Nephron progenitor cell (in vitro differentiated cells): ENCODE results near the gene FLRT1.

Experiments used
- DNase-seq: peaks from one replicate; pipeline ENCODE4 v3.0.0; 2021
- H3K27ac Mint-ChIP-seq: 2 replicates; pipeline ENCODE4 v1.8.0; 2021; ENCODE audit warnings: mild to moderate bottlenecking, moderate library complexity, mixed read lengths
- H3K27me3 Mint-ChIP-seq: 2 replicates; pipeline ENCODE4 v1.8.0; 2021; ENCODE audit warnings: mild to moderate bottlenecking, low read depth, mixed read lengths; ENCODE audit not compliant: poor library complexity
- H3K36me3 Mint-ChIP-seq: 2 replicates; pipeline ENCODE4 v1.8.0; 2021; ENCODE audit warnings: low read depth, mixed read lengths
- H3K4me1 Mint-ChIP-seq: 2 replicates; pipeline ENCODE4 v1.8.0; 2021; ENCODE audit warnings: mixed read lengths
- H3K4me3 Mint-ChIP-seq: 2 replicates; pipeline ENCODE4 v1.8.0; 2021; ENCODE audit warnings: mild to moderate bottlenecking, moderate library complexity, mixed read lengths
- H3K9me3 Mint-ChIP-seq: 2 replicates; pipeline ENCODE4 v1.8.0; 2021; ENCODE audit warnings: mild to moderate bottlenecking, moderate library complexity, mixed read lengths
- TF ChIP-seq, protein P1 (sequence below): fragments of 200-600 bp; sonication (generic); IDR thresholded peaks from 2 replicates; pipeline ENCODE4 v1.5.0; 2021; ENCODE audit warnings: antibody characterized with exemption

The FLRT1 gene

DNA sequence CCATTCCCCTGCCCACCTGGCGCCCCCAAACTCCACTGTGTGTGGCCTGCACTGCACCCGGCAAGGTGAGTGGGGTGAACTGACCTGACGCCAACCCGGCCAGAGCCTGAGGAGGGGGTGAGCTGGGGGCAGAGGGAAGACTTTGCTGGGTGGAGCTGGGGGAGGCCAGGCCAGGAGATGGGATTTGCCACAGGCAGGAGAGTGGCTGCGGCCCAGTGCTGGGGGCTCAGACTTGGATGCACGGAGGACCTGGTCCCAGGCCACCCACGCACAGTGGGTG, 17.8 kb upstream of the FLRT1 start:
- TF ChIP-seq, protein P1, sequence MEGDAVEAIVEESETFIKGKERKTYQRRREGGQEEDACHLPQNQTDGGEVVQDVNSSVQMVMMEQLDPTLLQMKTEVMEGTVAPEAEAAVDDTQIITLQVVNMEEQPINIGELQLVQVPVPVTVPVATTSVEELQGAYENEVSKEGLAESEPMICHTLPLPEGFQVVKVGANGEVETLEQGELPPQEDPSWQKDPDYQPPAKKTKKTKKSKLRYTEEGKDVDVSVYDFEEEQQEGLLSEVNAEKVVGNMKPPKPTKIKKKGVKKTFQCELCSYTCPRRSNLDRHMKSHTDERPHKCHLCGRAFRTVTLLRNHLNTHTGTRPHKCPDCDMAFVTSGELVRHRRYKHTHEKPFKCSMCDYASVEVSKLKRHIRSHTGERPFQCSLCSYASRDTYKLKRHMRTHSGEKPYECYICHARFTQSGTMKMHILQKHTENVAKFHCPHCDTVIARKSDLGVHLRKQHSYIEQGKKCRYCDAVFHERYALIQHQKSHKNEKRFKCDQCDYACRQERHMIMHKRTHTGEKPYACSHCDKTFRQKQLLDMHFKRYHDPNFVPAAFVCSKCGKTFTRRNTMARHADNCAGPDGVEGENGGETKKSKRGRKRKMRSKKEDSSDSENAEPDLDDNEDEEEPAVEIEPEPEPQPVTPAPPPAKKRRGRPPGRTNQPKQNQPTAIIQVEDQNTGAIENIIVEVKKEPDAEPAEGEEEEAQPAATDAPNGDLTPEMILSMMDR: no peak
- Mint-ChIP-seq H3K27ac (no peak overlapping the region), H3K27me3 (peaks cover 60% of the 10 kb centered on the region), H3K36me3 (no peaks in the 10 kb centered on the region), H3K9me3 (no peaks in the 10 kb centered on the region), H3K4me3 (no peak overlapping the region), H3K4me1 (peaks cover 39% of the 10 kb centered on the region)
- DNase-seq: no peak

DNA sequence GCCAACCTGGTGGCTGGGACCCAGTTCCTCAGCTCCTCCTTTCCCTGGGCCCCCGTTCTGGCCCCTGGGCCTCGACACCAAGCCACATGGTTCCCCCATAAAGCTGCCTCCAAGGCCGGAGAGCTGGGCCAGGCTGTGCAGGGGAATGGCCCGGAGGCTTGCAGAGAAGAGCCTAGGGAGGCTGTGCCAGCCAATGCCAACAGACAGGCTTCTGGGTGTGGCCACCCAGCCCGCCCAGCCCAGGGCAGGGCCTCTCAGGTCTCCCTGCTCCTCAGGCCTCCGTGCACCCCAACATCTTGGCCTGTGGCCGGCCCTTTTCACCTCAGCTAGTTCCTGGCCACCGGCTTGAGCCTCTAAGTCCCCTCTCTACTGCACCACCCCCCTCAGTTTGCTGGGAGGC, 17.4 kb upstream of the FLRT1 start:
- Mint-ChIP-seq H3K27ac (no peak overlapping the region), H3K4me1 (peaks cover 35% of the 10 kb centered on the region), H3K36me3 (no peaks in the 10 kb centered on the region), H3K27me3 (peaks cover 58% of the 10 kb centered on the region), H3K9me3 (no peaks in the 10 kb centered on the region), H3K4me3 (no peak overlapping the region)
- DNase-seq: no peak
- TF ChIP-seq, protein P1: no peak

DNA sequence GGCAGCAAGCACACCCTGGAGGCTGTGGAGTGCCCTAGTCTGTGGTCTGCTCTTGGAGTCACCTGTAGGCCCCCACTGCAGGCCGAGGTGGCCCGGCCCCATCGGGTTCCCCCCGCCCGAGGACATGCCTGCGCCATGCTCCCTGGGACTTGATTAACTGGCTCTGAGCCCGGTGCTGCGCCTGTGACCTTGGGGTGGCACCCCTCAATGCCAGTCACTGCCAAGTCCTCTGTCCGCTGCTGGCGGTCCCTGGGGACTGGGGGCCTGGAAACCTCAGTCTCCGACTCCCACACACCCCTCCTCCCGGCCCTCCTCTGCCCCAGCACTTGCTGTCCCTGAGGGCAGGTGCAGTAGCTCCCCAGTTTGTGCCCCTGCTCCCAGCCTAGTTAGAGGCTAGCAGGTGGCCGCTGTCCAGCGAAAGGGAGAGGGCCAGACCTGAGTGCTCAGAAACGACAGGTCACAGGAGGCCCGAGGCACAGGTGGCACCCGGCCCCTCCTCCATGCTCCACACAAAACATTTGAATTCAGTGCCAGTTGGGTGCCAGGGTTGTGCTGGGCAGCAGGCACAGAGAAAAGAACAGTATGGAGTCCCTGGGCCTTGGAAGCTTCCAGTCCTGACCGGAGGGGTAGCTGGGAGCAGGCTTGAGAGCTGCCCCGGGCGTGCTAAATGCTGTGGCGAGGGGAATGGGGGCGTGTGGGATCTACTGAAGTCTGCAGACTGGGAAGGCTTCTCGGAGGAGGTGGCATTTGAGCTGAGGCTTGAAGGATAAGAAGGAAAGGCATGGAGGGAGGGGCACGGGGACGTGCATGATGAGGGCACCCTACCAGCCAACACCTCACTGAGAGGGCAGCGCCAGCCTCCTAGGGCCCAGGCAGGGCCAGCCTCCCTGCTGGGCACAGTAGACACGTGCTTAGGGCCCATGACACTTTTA, 16.4 kb upstream of the FLRT1 start:
- DNase-seq: no peak
- peaks cover 56% of the 10 kb centered on the region for H3K27me3 Mint-ChIP-seq
- no peaks in the 10 kb centered on the region for H3K36me3 Mint-ChIP-seq
- H3K4me1 Mint-ChIP-seq: peaks cover 34% of the 10 kb centered on the region
- H3K9me3 Mint-ChIP-seq: no peaks in the 10 kb centered on the region
- no peak overlapping the region for H3K27ac Mint-ChIP-seq
- no peak overlapping the region for H3K4me3 Mint-ChIP-seq
- TF ChIP-seq, protein P1: no peak

DNA sequence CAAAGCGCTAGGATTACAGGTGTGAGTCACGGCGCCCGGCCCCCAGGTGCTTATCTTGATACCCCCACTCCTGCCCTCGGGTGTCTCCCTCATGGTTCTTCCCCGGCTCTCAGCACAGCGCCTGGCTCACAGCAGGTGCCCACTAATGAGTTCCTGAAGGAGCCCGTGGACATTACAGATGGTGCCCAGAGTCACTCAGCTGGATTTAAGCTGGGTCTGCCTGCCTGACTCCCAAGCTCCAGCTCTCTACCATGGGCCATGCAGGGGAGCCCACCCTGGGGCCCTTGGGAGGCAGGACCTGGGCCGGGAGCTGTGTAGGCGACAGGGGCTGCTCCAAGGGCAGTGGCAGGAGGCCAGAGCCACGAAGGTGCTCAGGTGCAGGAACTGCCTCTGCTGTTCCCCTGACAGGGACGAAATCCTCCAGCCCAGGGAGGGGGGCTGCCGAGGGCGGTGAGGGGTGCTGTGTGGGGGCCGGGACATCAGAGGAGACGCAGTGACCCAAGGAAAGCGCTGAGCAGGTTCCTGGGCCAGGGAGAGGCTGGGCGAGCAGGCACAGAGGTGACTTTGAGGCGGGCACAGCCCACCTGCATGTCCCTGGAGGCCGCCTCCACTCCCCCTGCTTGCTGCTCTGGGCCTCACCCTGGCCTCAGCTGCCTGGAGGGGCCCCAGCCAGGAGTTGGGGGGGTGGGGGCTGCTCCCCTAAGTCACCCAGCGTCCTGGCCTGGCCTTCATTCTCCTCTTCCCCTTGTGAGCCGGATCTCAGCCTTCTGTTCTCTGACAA, 14.6 kb upstream of the FLRT1 start:
- H3K27ac Mint-ChIP-seq: no peak overlapping the region

DNA sequence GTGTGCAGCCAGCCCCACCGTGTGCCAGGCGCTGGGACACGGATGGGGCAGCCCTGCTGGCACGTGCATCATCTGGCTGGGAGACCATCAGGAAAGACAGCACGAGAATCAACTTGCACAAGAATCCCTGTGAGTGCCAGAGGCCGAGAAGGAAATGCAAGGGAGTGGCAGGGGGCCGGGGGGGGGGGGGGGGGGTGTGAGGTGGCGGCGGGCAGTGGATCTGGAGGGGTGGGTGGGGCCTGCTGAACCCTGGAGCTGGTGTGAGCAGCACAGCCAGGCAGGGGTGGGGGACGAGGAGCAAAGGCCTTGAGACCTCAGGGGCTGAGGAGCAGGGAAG, 14.0 kb upstream of the FLRT1 start:
- H3K27ac Mint-ChIP-seq: no peak overlapping the region
- DNase-seq: no peak

More for the DNA sequence above, 14.6 kb upstream of the FLRT1 start:
- no peaks in the 10 kb centered on the region for H3K36me3 Mint-ChIP-seq
- peaks cover 59% of the 10 kb centered on the region for H3K27me3 Mint-ChIP-seq
- H3K9me3 Mint-ChIP-seq: no peaks in the 10 kb centered on the region
- DNase-seq: no peak
- TF ChIP-seq, protein P1: no peak
- H3K4me1 Mint-ChIP-seq: peaks cover 30% of the 10 kb centered on the region
- no peak overlapping the region for H3K4me3 Mint-ChIP-seq

More for the DNA sequence above, 14.0 kb upstream of the FLRT1 start:
- Mint-ChIP-seq H3K36me3 (no peaks in the 10 kb centered on the region), H3K4me3 (no peak overlapping the region), H3K4me1 (peaks cover 34% of the 10 kb centered on the region), H3K9me3 (no peaks in the 10 kb centered on the region), H3K27me3 (peaks cover 57% of the 10 kb centered on the region)
- TF ChIP-seq, protein P1: no peak
